Ecto neural progenitor cell (in vitro differentiated cells): ENCODE results near the gene GRM8.
A peak's percentile ranks its signal among the peaks of the same experiment; 100 is the strongest.

ENCODE experiments used
- DNase-seq: peaks from one replicate; pipeline ENCODE4 v3.0.0-alpha.2; 2018; ENCODE audit warnings: low spot score

The GRM8 gene

DNA sequence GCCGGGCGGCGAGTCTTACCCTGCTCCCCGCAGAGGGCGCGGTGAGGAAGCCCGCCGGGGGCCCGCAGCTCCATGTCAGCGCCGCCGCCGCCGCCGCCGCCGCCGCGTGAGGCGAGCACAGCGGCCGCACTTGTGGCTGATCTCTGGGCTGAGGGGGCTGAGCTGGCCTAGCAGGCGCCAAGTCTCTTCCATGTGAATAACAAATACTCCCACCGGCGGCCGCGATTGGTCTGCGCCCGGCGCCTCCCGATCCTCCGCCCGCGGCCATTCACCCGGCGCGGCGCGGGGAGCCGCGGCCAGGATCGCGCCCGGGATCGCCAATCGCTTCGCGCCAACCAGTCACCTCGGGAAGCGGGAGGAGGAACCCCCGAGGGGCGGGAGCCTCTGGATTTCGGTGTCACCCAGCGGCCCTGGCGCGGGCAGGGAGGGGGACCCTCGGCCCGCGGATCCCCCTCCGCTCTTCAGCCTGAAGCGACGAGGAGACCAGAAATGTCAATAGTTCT lies at the start of gene GRM8:
GRM8 (minus strand) TSS at position 164 of the 503 bp plus-strand sequence.
- peak; percentile 88 for DNase-seq

GRCh38 chr7:127290801-127291361 lies 38.1 kb upstream of the GRM8 start:
- no peak for DNase-seq

DNA sequence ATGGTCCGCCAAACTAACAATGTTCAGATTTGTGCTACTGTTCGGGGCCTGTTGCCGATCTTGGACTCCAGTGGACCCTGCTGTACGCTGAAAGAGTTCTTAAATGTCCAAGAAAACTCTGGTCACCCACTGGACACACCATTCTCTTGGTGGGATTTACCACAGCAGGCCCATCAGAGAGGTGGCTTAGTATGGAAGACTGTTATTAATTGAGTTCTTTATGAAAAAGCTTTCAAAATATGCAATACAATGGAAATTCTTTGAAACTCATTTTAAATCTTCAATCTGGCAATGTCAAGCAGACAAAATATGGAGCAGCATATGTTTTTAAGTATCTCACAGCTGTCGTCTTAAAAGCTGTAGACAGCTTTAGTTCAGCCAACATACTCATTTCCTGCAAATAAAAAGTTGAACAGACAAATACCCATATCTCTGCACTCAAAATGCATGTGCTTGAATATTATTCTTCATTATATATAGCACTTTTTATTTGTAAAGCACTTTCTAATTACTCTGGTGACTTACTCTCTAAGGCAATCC lies 37.4 kb upstream of the GRM8 start:
- no peak for DNase-seq

DNA sequence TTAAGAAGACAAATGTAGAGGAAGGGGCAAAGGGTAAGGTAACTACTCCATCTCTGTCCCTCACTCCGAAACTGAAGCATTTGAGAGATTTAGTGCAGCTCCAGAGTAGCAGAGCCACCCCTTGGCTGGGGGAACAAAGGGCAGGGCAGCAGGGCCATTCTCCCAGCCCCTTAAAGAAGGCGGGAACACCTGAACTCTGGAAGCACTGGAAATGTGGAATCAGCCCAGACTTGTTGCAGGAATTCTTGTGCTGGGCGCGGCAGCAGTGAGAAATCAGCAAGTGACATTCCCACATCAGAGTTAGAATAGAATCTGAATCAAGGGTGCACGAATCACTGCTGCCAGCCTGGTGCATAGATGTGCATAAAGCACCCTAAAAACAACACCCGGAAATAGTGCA lies 34.4 kb upstream of the GRM8 start:
- DNase-seq, result no peak

DNA sequence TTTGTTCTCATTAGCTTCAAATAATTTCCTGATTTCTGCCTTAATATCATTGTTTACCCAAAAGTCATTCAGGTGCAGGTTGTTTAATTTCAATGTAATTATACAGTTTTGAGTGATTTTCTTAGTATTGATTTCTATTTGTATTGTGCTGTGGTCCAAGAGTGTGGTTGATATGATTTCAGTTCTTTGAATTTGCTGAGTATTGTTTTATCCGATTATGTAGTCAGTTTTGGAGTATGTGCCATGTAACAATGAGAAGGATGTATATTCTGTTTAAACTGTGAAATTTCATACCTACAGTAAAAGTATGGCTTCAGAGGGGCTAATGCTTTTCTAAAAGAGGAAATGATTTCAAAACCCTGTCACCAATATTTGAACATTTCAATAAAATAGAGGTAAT lies 17.4 kb upstream of the GRM8 start:
- DNase-seq, result no peak

GRCh38 chr7:127266047-127266446 lies 13.3 kb upstream of the GRM8 start:
- DNase-seq, result no peak

GRCh38 chr7:127264219-127264618 lies 11.5 kb upstream of the GRM8 start:
- no peak for DNase-seq

GRCh38 chr7:127258111-127258510 lies 5.4 kb upstream of the GRM8 start:
- DNase-seq, result no peak

GRCh38 chr7:127257086-127257485 lies 4.3 kb upstream of the GRM8 start:
- no peak for DNase-seq

DNA sequence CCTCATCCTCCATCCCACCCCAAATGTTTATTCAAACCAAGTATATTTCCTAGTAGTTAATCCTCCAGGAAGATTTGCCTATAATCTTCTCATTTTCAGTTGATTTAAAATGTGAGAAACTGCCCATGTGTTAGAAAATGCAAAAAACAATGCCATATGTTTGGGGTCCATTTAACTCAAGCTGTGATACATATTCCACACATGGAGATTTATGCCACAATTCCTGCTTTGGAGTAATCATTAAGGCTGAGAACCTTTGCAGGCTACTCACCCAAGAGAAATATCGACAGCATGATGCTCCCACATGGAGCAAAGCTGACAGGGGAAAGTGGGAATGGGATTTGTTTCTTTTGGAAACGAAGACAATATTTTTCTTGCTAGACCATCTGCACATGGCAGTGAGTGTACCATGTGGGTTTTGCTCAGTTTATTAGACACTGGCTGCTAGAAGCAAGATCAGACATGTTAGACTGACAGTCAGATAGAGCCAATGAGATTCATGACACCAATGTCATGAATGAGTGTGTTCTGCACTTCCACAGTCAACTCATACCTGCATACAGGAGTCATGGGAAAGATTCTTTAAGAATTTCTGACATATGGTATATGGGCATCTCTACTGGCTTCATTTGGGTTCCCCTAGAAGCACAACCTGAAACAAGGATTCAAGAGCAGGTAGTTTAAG lies 3.4 kb upstream of the GRM8 start:
- no peak for DNase-seq

DNA sequence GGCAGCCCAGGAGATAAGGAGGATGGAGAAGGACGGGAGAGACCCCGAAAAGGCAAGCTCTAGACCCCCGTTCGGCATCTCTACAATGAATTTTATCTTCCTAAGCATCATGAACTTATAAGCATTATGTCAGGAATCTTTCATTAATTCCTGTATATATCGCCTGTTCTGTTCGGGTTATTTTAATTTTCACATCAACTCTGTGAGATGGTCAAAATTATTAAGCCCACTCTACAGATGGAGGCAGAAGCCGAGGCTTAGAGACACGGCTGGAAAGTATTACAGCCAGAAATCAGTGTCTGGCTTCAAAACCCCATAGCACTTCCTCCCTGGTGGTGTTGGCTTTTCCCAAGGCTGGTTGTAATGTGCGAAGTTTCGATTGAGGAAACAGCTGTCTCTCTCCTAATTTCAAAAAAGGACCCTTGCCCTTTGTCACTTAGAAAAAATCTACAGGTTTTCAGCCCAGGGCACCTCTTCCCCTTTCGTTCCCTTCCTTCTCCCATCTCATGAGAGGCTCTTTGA lies 1.5 kb upstream of the GRM8 start:
- no peak for DNase-seq

GRCh38 chr7:127253281-127254162 lies 781 bp upstream of the GRM8 start:
- peak; percentile 85 for DNase-seq

- peak; percentile 61 for DNase-seq
Observed at GRCh38 chr7:127252377-127252713, 396 bp downstream of the GRM8 start.

GRCh38 chr7:127251465-127252376 lies 1.0 kb downstream of the GRM8 start:
- peak; percentile 62 for DNase-seq

DNA sequence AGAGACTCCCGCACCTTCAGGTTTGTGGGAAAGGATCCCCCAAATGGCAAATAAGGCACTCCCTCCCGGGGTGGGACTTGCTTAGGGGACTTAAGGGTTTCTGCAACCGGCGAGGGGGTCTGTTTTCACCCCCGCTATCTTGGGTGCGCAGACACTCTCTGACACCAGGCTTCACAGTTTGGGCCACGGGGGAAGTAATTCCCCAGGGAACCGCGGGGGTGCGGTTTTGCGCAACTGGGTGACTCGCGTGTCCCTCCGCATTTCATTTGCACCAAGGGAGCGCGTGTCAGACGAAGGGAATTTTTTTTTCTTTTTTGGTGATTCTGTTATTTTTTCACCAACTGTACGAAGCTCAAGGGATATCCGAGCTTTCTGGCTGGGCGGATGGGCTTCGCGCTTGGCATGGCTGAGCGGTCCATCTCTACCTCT lies 1.7 kb downstream of the GRM8 start:
- DNase-seq, result no peak

GRCh38 chr7:127250312-127251035 lies 2.3 kb downstream of the GRM8 start:
- no peak for DNase-seq

DNA sequence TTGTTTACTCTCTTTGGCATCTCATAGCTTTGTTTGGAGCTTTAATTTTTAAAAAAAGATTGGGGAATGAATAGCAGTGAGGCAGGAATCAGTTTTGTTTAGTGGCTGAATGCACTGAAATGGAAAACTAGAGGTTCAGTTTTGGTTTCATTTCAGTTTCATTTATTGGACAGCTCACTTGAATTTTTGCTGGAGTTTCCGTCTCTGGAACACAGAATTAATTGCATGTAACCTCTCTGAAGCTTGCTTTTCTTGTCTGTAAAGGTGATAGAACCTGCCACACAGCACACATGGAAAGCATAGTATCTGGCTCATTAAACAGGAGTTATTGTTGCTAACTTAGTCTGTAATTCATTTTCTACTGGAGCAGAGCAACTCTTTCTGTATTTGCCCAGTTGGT lies 7.1 kb downstream of the GRM8 start:
- no peak for DNase-seq

DNA sequence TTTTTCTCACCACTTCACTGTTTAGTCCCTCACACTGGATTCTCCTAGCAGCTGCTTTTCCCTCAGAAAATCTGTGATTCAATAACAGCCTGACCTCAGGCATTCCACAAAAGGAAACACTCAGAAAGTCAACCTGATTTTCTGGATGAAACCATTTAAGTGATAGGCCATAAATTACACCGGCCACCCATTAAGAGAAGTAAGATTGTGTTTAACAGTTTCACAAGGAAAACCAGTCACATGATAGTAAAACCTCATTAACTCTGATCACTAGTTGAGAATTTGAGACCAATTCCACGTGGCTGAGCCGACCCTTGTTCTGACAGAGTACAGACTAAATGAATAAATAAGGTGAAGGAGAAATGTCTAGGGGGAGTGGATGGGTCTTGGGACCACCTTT lies 7.7 kb downstream of the GRM8 start:
- no peak for DNase-seq

DNA sequence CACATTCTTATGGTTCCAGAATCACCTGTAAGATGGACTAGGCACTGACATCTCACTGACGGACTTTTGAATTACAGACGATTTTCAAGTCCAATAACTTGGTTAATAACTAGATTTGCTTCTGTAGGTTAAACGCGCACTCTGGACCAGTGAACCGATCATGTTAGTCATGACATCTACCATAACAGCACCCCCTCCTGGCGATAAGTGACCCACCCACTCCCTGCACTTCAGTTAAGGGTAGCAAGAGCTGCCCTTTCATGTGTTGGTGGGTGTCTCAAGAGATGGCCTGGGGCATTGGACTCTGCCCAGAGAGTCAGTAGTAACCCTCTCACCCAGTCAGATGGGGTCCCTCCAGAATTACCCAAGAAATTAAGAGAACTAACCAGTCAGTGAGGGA lies 12.9 kb downstream of the GRM8 start:
- DNase-seq, result no peak

DNA sequence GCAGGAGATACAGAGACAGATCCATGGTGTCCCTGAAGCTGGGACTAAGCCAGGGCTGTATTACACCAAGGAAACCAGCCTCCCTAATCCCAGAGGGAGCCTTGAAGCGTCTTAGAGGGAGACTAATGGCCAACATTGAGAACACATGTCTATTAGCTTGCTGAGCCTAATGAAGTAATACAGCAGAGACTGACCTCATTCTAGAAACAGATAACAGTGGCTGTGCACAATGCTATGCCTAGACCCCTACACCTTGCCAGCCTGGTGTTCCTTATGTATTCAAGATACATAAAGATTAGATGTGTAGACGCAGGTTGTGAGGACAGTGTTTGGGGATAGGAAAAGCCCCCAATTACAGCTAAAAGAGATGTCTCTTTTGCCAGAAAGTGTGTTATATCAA lies 19.1 kb downstream of the GRM8 start:
- no peak for DNase-seq

DNA sequence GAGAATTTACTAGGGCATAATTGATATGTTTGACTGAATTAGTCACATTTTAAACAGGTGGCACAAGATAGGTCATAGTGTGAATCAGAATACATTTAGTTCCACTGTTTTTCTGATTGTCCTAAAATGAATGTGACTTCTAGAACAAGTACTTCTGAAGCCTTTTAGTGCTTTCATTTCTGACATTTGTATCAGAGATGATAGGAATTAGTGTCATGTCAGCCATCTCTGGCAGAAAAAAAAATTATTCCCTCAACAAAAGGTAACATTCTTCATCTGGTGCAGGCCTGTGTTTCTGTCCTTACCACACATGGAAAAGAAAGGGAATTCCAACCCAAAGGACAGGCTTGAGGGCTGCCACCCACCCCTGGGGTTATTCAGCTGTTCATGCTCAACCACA lies 21.3 kb downstream of the GRM8 start:
- DNase-seq, result no peak
